ENCODE data around the gene ACSS1.
A peak's percentile ranks its signal among the peaks of the same experiment; 100 is the strongest.
"Not testable (repeated sequence)": the region's sequence is repeated elsewhere in the genome, so short reads cannot be mapped to it uniquely, and the experiment has no call there.

The ACSS1 gene

DNA sequence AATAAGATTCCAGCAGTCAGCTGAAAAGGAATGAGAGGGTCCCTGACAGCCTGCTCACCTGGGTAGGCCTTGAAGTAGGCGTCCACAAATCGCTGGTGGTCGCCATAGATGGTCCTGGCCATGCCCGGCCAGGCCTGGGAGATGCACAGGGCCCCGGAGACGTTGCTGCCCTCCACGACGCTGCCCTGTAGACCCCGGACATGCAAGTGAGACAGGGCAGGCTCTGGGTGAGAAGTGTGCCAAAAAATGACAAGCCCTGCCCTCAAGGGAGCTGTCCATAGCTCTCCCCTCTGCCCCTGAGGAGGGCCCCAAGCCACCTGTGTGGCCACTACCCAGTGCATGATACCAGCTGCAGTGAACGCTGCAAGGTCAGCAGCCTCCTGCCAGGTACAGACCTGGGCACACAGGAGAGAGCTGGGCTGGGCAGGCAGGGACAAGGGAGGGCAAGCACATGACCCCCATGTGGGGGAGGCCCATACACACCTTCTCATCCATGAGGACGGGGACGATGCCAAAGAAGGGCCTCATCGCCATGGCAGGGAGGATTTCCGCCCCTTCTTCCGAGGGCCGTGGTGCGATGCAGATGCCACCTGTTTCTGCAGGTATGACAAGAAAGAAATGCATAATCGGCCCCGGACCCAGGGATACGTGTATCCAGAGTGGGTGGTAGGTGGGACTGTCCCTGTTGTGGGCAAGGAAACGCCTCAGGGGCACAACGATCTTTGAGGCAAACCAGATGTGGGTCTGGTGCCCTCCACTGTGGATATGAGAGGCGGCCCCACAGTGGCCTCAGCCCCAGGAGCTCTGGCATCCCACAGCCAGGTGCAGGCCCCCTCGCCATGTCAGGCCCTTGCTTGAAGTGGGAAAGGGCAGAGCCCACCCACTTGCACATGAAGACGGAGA lies 44.2 kb downstream of the ACSS1 start:
- no peak for DNase-seq

DNA sequence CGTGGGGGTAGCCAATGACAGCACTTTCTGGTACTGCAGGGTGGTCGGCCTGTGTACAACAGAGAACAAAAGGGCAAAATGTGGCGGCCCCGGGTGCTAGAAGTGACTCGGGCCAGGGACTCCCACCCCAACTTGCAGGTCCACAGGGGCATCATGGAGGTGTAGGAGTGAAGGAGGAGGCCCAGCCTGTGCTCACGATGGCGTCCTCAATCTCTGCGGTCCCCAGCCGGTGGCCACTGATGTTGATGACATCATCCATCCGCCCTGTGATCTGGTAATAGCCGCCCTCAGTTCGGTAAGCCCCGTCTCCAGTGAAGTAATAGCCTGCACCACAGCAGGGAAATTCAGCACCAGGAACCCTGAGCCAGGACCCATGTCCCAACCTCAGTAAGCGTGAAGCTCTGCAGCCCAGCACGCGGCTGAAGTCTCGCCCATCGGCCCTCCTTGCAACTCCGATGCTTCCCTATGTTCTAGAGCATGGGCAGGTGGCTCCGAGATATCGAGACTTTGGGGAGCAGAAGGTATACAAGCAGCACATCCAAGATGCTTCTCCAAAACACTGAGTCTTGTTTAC lies 45.2 kb downstream of the ACSS1 start:
- DNase-seq, result no peak

DNA sequence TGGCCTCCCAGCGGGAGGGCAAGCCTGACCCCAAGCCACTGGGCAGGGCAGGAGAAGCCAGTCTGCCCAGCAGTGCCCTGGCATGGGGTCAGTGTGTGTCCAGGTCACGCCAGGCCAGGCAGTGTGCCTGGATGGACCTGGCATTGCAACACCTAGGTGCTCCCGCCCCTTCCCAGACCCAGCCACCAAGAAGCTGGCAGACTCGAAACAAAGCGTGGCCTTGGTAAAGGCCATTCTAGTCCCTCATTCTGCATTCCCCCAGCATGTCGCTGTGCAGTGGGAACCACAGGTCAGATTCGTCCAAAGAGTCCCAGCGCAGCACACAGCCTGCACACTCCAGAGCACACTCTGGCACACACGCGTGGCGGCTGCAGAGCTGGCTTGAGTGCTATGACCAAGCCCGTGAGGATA lies 46.1 kb downstream of the ACSS1 start:
- DNase-seq, result peak in 2 of 51 donors; percentile 37 to 42

DNA sequence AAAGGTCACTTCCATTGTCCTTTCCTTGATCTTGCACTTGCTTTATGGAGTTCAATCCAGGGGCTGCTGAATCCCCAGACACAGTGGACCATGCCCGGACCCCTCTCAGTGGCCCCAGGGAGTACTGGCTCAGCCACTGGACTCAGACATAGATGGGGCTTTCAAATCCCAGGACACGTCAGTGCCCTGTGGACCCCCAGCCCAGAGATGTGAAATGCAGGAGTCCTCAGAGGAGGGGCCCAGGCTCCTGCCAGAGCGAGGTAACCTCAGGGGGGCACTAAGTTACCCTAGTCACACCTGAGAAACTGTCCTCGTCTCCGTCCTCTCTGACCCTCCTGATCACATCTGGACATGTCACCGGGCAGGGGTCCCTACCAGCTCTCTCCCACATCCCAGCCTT lies 46.7 kb downstream of the ACSS1 start:
- no peak for DNase-seq

DNA sequence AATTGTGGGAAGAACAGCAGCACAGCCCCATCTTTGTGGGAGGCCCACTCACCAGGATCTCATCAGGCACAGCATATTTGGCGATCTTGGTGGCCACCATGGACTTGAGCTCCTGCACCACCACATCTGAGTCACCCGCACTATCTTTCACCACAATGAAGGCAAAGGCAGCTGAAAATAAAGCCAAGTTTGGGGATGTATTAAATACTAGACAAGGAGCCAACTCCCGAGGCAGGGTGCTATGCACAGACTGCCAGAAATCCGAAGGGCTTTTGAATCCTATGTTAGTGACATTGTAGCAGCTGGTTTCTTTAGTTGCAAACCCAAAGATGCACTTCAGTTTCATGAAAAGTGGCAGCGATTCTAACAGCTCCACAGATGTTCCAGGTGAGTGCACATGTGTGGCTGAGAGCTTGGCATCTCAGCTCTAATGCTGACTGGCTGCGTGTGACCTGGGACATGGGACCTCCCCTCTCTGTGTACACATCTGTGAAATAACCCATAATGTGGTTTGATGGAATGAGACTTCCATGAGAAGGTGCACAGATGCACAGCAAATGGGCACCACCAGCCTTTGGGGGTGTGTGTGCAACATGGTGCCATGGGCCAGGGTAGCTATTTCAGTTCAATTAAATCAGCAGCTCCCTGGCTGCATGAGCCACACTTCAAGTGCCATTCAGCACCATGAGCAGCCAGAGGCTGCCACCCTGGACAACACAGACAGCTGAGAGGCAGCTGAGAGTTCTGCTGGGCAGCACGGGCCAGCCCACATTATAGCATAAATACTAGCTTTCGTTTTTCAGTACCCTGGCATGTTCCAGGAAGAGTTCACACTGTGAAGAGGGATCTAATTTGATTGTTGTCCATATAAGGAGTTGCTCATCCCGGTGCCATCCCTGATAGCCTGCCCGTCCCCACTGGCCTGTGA lies 48.5 kb downstream of the ACSS1 start:
- DNase-seq, result no peak

DNA sequence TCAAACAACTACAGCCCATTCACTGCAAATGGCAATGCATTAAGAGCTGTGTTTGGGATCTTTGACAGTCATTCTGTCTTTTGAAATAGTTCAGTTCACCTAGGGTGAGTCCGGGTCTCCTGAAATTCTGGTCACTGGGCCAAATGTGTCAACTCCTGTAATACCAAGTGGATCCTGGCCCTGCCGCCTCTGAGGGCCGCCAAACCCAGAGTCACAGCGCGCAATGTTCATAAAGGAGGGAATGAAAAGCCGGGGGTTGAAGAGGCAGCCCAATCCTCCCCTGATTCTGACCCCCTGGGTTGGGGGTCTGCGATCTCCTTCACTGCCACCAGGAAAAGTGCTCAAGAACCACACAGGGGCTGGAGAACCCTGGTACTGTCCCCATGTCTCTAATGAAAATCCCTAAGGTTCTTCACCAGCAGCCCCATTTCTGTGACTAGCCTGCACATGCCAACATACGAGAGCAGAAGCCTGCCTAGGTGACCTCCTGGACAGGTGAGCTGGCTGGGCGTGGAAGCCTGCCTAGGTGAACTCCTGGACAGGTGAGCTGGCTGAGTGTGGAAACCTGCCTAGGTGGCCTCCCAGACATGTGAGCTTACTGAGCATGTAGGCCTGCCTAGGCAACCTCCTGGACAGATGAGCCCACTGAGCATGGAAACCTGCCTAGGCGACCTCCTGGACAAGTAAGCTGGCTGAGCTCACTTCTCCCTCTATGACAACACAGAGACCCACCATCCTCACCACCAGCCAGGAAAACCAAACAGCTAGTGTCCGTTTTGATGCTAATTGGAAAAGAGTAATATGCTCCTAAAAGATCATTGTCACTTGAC lies 49.3 kb downstream of the ACSS1 start:
- DNase-seq, result no peak

DNA sequence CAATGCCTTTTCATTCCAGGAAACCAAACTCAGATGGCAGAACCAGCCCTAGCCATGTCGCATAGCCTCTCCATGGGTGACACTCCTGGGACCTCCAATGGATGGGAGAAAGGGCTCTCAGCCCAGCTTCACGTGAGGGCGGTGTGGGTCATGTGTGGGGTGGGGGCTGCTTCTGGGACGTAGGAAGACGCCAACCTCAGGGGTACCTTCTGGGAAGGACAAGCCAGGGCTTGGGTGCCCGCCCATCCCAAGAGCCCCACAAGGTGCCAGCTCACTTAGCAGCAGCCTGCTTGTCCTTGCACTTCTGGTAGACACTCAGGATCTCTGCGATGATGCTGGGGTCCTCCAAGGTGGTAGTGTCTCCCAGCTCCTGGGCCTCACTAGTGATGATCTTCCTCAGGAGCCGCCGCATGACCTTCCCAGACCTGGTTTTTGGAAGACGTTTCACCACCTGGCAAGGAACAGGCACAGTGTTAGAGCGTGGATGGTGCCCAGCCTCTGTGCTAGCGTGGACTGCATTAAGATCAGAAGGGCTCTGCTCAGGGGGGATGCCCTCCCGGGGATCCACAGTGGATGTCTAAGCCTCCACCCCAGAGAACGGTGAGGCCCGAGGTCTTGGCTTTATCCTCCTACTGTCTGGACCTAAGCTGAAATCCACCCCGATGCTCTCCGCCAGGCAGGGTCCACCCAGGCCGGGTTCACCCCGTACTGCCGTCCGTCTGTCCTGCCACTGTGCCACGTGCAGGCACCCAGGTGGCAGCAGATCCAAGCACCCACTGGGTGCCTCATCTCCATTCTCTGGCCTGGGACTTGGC lies 50.2 kb downstream of the ACSS1 start:
- no peak for DNase-seq

DNA sequence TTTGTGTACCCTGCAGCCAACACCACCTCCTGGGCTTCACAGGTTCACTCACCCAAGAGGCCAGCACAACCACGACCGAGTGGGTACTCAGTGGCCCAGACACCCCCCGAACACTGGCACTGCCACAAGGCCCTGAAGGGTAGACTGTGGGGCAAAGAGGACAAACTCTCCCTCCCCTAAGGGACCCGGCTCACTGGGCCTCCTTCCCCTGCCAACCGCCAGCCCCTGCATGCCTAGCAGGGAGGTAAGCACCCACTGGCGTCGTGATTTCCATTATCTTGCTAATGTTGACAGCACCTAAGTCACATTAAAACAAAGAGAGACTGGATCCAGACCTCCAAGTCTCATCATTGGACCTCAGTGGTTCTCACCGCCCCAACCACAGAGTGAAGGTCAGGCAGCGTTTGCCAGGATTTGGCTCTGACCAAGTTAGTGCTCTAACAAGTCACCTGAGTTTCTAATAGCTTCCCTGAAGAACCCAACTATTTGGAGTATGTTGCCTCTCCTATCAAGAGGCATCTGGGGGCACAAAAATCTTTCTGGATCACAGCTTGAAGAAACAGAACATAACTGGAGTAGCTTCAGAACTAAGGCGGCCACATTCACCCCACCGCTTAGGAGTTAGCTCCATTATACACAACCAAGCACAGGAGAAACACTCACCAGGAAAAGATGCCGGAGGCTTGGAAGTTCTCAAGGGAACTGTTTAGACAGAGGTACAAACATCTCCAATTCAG lies 51.3 kb downstream of the ACSS1 start:
- no peak for DNase-seq

DNA sequence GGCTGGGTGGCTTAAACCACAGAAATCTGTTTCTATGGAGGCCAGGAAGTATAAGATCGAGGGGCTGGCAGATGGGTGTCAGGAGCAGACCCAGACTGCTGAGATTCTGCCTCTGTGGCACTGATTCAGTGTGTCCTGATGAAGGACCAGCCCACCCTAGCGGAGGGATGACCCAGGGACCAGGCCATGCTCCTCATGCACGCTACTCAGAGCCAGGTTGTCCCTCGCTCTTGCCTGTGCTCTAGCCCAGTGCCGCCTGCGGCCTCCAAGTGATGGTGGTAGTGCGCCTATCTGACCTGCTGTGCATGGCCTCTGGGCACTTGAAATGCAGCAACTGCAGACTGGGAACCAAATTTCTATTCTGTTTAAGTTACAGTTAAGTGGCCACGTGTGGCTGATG lies 52.3 kb downstream of the ACSS1 start:
- DNase-seq, result no peak

DNA sequence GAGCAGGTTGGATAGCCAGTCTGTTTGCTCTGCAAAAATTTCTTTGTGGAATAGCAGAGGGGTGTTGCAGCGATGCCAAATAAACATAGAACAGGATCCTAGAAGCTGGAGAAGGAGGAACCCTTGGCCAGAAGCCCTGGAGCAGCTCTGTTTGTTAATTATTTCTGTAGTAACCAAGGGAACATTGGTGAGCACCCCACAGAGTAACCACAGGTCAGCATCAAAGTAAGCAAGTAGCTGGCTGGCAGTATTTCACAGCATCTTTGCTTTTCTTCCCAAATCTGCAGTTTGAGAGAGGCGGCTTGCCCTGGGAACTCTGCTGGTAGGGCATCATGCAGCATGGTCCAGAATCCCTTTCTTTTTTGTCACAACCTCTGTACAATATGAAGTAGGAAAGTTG lies 52.7 kb downstream of the ACSS1 start:
- peak in 13 of 51 donors; percentile 19 to 57 (median 43) for DNase-seq

DNA sequence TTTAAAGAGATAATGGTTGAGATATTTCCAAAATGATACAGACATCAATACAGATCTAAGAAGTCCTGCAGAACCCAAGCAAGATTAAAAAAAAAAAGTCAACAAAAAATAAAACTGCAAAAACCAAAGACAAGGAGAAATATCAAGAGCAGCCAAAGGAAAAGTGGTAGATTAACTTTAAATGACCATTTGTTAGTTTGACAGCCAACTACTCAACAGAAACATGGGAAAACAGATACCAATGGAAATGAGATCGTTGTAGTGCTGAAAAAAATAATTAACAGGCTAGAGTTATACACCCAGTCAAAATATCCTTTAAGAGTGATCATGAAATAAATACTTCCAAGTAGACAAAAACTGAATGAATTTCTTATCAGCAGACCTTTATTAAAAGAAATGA lies 54.9 kb downstream of the ACSS1 start:
- DNase-seq, result no peak

DNA sequence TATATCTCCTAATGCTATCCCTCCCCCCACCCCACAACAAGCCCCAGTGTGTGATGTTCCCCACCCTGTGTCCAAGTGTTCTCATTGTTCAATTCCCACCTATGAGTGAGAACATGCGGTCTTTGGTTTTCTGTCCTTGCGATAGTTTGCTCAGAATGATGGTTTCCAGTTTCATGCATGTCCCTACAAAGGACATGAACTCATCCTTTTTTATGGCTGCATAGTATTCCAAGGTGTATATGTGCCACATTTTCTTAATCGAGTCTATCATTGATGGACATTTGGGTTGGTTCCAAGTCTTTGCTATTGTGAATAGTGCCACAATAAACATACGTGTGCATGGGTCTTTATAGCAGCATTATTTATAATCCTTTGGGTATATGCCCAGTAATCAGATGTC lies 56.6 kb downstream of the ACSS1 start:
- DNase-seq, result not testable (repeated sequence)

DNA sequence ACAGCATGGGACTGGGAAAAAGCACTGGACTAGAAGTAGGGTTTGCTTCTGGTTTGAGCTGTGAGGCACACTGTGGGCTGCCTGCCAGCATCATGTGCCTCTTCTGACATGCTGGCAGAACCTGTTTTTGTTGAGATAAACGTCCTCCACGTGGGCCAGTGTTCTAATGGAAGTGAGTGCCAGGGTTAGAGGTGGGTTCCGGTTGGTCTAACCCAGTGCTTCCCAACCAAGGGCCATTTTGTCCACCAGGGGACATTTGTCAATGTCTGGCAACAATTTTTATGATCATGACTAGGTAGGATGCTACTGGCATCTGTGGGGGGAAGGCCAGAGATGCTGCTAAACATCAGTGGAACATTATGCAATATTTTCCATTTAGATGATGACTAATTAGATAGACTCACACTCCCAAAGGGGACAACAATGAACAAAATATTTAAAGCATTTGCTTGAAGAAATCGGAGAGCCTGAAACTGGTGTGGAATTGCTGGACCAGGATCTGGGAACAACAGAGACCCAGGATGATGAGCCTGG lies 57.6 kb downstream of the ACSS1 start:
- DNase-seq, result peak in 8 of 51 donors; percentile 20 to 38 (median 28)

DNA sequence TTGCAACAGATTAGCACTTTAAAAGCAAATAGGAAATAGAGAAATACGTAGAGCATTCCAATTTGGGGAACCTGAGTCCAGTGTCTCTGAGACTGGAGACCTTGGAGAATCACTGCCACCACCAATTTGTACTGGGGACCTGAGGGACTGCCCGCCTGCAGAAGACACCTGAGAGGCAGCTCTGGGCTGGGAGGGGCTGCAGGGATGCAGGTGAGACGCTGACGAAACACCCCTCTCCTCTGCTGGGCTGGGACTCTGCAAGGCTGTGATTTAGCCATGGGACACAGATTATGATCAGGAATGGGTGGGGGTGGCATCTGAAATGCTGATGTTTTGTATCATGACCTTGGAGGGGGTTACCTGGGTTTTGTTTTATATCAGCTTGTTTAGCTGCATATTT lies 58.4 kb downstream of the ACSS1 start:
- DNase-seq, result no peak

DNA sequence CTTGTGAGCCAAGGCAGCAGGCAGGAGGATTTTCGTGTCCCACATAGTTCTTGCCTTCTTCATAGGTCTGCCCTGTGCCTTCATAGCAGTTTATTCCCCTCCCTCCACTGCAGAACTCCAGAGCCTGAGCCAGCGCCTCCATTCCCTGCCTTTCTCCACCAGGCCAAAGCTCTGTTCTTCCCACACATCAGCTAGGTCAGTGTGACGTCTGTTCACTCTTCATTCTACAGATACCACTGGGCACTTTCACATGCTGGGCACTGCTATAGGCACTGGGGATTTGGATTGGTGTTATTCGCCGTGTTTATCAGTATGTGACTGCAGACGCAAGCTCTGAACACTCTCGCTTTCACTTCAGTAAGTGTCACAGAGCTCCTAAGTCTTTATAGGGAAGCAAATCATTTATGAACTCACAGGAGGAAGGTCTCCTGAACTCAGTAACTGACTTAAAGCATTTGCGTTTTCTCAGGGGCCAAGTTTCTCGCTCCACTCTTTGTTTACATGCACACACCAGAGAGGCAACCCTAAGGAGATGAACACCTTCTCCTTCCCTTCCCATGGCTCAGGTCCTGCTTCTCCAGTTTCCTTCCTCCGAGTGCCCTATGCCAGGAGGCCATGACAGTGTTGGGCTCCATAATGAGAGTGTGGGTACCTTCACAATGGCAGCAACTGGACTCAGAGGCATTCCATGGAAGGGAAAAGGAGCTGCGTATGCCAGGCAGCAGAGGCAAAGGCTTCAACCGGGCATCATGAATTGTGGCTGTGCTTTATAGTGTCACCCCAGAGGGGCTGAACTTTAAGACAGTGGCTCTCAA lies 59.1 kb downstream of the ACSS1 start:
- no peak for DNase-seq

DNA sequence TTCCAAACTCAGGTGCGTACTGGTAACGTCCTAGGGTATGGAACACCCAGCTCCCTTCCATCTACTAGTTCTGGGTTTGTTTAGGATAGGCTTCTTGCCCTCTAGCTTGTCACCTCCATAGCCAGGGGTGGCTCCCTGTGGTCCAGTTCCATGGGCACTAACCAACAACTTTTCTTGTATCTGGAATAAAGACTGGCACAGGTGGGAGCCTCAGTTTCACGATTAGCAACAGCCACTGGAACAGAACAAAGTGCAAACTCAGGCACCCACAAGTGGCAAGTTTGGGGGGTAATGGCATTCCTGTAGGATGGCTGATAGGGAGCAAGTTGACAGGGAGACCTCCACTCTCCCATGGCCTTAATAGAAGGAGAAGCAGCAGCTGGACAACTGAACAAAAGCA lies 59.8 kb downstream of the ACSS1 start:
- no peak for DNase-seq

DNA sequence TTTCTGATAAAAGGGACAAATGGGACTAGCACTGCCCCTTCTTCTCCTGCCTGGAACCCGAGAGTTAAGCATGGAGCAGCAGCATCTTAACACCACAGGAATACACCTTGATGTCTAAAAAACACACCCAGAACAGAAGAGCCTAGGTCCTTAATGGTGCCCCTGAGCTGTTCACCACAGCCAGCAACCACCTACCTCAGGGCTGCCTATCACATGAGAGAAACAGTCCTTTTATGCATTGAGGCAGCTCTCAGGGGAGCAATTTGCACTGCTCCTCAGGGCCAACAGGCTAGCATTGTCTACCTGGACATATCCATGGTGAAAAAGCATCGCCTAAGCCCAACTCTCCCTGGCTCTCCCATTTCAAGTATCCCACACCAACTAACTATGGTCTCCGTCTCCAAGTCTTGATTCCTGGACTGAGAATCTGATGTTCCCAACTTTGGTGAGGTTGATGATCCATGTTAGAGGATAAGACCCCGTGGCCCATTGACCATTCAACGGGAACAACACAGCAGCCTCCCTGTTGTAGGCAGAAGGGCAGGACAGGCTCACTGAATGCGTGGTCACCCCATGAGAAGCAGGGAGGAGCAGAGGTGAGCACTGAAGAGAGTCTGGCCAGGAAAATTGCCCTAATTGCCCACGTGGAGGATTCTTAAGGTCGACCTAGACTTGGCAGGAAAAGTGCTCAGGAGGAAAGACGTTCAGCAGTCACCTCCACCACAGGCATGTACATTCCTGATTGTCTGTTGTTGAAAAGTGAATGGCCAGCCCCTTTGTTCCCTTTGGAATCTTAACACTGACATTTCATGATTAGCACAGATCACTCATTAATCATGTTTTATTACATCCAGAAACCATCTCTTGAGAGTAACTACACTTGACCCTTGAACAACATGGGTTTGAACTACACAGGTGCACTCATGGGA lies 61.2 kb downstream of the ACSS1 start:
- DNase-seq, result no peak

Data from hypothalamus (tissue), 51 donors.